HG03060 (cell line): ENCODE data around the gene NSG2.
"Not testable (repeated sequence)": the region's sequence is repeated elsewhere in the genome, so short reads cannot be mapped to it uniquely, and the experiment has no call there.

Experiments
- ATAC-seq: cut with Tn5 transposase; IDR thresholded peaks from one replicate; pipeline ENCODE4 v1.9.1; 2021; ENCODE audit warnings: low read depth, moderate number of reproducible peaks; ENCODE audit not compliant: unreplicated experiment

NSG2 gene

DNA sequence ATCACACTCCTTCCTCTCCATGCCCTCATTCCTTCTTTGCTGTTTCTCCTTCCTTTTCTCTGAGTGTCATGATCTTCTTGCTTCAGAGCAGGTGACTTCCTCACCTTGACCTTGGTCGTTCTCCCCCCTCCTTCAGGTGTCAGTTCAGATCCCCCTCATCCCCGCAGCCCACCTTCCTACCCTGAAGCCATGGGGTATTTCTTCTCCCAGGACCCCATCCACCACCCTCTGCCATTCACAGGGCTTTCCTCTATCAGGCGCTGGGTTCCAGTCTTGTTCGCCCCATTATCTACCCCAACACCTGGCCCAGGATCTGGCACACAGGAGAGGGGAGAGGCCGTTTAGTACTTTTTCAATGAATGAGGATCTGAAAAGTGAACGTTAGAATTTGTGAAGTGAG, 101.0 kb downstream of the NSG2 start:
- ATAC-seq = no peak

DNA sequence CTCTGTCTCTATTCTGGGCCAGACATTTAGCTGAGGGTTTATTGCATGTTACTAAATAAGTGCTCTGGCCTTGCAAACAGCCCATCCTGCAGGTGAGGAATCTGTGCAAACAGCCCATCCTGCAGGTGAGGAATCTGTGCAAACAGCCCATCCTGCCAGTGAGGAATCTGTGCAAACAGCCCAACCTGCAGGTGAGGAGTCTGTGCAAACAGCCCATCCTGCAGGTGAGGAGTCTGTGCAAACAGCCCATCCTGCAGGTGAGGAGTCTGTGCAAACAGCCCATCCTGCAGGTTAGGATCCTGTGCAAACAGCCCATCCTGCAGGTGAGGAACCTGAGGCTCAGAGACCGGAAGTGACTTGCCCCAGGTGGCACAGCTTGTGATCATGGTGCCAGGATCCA, 101.5 kb downstream of the NSG2 start:
- not testable (repeated sequence) for ATAC-seq

DNA sequence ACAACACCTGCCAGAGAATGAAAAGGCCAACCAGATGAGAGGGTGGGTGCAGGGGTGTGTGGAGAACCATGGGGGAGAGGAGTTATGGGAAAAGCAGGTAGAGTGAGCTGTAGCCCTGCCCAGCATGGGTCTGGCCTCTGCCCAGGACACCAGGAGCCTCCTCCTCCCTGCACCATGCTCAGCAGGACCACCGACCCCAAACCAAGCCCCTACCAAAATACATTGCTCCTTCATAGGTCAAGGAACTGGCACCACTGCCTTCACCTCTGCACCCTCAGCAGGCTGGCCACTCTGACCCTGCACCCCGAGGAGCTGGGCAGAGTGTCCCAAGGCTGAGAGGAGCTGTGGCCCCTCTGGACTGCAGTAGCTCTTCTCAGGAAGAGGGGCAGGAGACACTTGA, 102.0 kb downstream of the NSG2 start:
- no peak for ATAC-seq

GRCh38 chr5:174148721-174149120, 103.2 kb downstream of the NSG2 start:
- no peak for ATAC-seq

DNA sequence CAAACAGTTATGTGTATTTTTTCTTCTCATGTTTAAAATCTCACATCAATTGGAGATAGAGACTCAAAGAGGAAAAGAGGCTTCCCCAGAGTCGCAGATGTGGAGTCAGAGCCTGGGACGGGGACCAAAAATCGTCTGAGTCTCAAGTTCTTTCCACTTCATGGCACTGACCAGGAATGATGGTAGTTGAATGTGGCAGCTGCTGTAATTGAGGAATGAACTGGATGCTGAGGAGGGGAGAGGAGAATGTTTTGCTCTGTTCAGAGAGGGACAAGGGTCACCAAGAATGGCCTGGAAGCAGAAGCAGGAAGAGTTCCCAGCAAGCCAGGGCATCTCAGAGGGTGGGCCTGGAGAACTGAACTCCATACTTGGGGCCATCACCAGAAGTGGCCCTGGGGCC, 103.9 kb downstream of the NSG2 start:
- ATAC-seq = no peak

DNA sequence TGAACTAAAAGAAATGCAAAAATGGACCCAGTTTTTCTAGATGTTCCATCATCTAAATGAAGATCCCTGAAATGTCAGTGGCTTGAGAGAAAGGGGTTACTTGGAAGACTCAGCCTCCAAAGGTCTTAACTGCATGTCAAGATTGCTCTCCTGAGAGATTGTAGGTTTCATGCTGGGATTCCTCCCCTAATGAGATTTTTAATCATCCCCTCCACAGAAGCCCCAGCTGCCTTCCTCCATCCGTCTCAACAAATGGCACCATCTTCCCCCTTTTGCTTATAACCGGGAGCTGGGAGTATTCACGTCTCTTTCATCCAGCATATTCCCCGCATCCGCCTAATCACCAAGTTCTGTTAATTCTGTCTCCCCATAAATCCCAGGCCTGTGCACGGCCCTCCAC, 104.5 kb downstream of the NSG2 start:
- no peak for ATAC-seq

DNA sequence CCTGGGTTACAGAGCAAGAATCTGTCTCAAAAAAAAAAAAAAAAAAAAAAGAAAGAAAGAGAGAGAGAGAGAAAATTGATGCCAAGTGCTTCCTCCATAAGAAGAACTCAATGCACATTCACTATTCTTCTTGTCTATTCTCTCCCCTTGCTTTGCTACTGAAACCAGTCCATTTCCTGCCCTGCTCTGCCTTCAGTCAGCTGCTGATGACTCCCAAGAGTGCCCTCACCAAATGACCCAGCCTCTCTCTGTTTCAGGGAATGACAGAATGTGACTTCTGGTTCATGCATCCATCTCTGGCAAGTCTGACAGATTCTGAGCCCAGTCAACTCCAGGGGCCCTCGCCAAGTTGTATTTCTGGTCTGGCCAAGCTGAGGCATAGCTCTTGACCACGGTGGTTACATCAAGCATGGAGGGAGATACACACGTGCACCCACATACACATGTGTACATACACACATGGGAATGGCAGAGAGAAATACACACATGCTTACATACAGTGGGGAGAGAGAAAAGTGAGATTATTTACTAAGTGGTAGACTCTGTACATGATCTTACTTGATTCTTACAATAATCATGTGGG, 106.2 kb downstream of the NSG2 start:
- ATAC-seq = no peak

DNA sequence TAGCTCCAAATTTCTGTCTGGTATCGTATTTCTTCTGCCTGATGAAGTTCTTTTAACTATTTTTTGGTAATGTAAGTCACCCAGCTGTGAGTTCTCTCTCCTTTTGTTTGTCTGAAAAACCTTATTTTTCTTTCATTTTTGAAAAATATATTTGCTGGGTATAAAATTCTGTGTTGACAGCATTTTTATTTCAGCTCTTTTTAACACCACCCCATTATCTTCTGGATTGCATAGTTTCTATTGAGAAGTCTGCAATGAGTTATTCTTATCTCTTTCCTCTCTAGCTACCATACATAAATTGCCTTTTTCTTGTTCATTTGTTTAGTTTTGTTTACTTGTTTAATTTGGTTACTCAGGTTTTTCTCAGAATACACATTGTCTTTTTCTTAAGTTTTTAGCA, 109.1 kb downstream of the NSG2 start:
- no peak for ATAC-seq

DNA sequence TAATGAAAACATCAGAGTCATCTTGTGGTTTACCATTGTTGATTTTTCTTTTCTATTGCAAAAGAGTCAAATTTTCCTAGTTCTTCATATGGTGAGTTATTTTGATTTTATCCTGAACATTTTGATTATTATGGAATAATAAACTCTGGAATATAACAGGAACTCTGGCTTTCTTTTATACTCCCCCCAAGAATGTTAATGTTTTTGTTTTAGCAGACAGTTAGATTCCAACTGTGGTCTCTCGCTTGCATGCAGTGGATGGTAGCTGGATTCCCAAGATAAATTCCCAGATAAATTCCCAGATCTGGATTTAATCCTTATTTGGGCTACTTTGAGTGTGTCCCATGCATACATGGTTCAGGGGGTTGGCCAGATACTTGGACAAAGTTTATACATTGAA, 109.8 kb downstream of the NSG2 start:
- ATAC-seq = no peak

DNA sequence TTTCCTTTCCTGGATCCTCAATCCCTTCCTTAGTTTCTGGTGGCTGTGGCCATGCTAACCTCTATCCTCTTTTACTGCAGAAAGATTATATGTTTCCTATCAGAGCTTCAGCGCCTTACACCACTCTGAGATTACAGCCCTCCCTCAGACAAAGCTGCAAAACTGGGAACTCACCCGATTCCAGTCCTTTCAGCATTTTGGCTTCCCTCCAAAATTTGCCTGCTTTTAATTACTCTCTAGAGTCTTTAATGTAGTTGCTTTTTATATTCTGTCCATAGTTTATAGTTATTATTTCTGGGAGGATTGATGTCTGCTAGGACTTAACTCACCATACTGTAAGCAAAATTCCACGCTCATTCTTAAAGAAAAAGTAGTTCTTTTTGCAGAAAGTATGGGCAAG, 110.2 kb downstream of the NSG2 start:
- no peak for ATAC-seq

- no peak for ATAC-seq
Observed at GRCh38 chr5:174157048-174157447, 111.5 kb downstream of the NSG2 start.
